Spinal cord (tissue), 10 donors: ENCODE measurements around the gene SENP3. TPM values are rescaled to one million over a fixed set of nuclear protein-coding genes. Genes with fewer than 3 reads are reported as not detected.

ENCODE experiments used
- DNase-seq, 6 donors: peaks; one replicate each; pipeline versions ENCODE4 v3.0.0 to v3.0.0-alpha.2; 2013 to 2015; ENCODE audit warnings: low spot score in 6 of 6, low read depth in 4 of 6
- H3K27ac ChIP-seq: one replicate; pipeline ENCODE4 v1.5.1; 2013; ENCODE audit warnings: low read depth, low read length, control low read depth
- H3K27me3 ChIP-seq: one replicate; pipeline ENCODE4 v1.6.1; 2013; ENCODE audit warnings: low read length; ENCODE audit not compliant: control insufficient read depth, insufficient read depth
- H3K36me3 ChIP-seq: one replicate; pipeline ENCODE4 v1.6.1; 2013; ENCODE audit warnings: low read length; ENCODE audit not compliant: control insufficient read depth, insufficient read depth
- H3K4me1 ChIP-seq: one replicate; pipeline ENCODE4 v1.6.1; 2013; ENCODE audit warnings: low read length; ENCODE audit not compliant: control insufficient read depth, insufficient read depth
- H3K4me3 ChIP-seq: one replicate; pipeline ENCODE4 v1.5.1; 2013; ENCODE audit warnings: low read depth, low read length, control low read depth
- H3K9me3 ChIP-seq: one replicate; pipeline ENCODE4 v1.6.1; 2013; ENCODE audit warnings: low read length; ENCODE audit not compliant: control insufficient read depth, insufficient read depth
- WGBS: methylation state at CpG from one replicate; pipeline ENCODE4 v1.1.5; 2013; ENCODE audit warnings: missing lambda C conversion rate; ENCODE audit not compliant: insufficient coverage; 5-methylcytosine and 5-hydroxymethylcytosine counted together
- polyA plus RNA-seq, 2 donors: library from polyadenylated mRNA; unstranded; fragments of 120-200 nt; gene quantifications; one replicate each; pipeline ENCODE4 v1.2.1, GENCODE V29; 2013; ENCODE audit not compliant: insufficient read length in 2 of 2
- total RNA-seq, 2 donors: library from RNA; depleted of rRNA in 1 of 2; stranded (reverse); fragments of 120-200 nt in 1 of 2; fragments of >200 nt in 1 of 2; gene quantifications; one replicate each; pipeline versions ENCODE4 v1.2.3 to v1.2.4, GENCODE V29; 2013 to 2014
- donor health status: healthy.

The SENP3 gene
- total and polyA plus RNA-seq, 4 donors = 50.1 to 71.5 (median 64.2) TPM

- H3K9me3 ChIP-seq = no peaks in the 10 kb centered on the region
- WGBS = 12% methylated on average over 69 of the region's 69 CpGs
- DNase-seq = peak; percentile 95 to 100 (median 98)
- peak within 1 kb of the TSS; percentile 94 for H3K4me3 ChIP-seq
- H3K27ac ChIP-seq = peak within 1 kb of the TSS; percentile 99
- peaks cover 71% of the 10 kb centered on the region for H3K4me1 ChIP-seq
- H3K36me3 ChIP-seq = peaks cover 80% of the 10 kb centered on the region
- H3K27me3 ChIP-seq = no peaks in the 10 kb centered on the region
Measured at GRCh38 chr17:7583253-7584109, 21.8 kb downstream of the SENP3 start, which contains the start of gene MPDU1. MPDU1 (plus strand) TSS chr17:7583852; CDS start chr17:7583863, 11 bp downstream.

GRCh38 chr17:7586673-7587419 lies 25.1 kb downstream of the SENP3 start:
- Histone ChIP-seq H3K4me1 (peaks cover 57% of the 10 kb centered on the region), H3K9me3 (no peaks in the 10 kb centered on the region), H3K27me3 (no peaks in the 10 kb centered on the region), H3K4me3 (no peak overlapping the region), H3K36me3 (peaks cover 81% of the 10 kb centered on the region), H3K27ac (no peak overlapping the region)
- DNase-seq = no peak
- WGBS = 84% methylated on average over 5 of the region's 9 CpGs

GRCh38 chr17:7587420-7588151 lies 25.9 kb downstream of the SENP3 start:
- 78% methylated on average over 9 of the region's 12 CpGs for WGBS
- no peak for DNase-seq
- Histone ChIP-seq H3K4me1 (peaks cover 50% of the 10 kb centered on the region), H3K27ac (no peak overlapping the region), H3K36me3 (peaks cover 81% of the 10 kb centered on the region), H3K9me3 (no peaks in the 10 kb centered on the region), H3K4me3 (no peak overlapping the region), H3K27me3 (no peaks in the 10 kb centered on the region)

- Histone ChIP-seq H3K27ac (peak overlapping the region; percentile 52), H3K36me3 (peaks cover 86% of the 10 kb centered on the region), H3K9me3 (no peaks in the 10 kb centered on the region), H3K4me1 (peaks cover 41% of the 10 kb centered on the region), H3K4me3 (peak overlapping the region; percentile 64), H3K27me3 (no peaks in the 10 kb centered on the region)
- no peak for DNase-seq
- 66% methylated on average over 26 of the region's 30 CpGs for WGBS
Measured at GRCh38 chr17:7588553-7589203, 27.0 kb downstream of the SENP3 start.

GRCh38 chr17:7589204-7589868 lies 27.6 kb downstream of the SENP3 start:
- H3K4me3 ChIP-seq = peak overlapping the region; percentile 64
- peak overlapping the region; percentile 52 for H3K27ac ChIP-seq
- DNase-seq = peak; percentile 70 to 96 (median 82)
- peaks cover 37% of the 10 kb centered on the region for H3K4me1 ChIP-seq
- WGBS = 13% methylated on average over 56 of the region's 56 CpGs
- no peaks in the 10 kb centered on the region for H3K9me3 ChIP-seq
- no peaks in the 10 kb centered on the region for H3K27me3 ChIP-seq
- peaks cover 92% of the 10 kb centered on the region for H3K36me3 ChIP-seq

- Histone ChIP-seq H3K9me3 (no peaks in the 10 kb centered on the region), H3K4me3 (peak within 1 kb of the TSS; percentile 64), H3K27me3 (no peaks in the 10 kb centered on the region), H3K4me1 (peaks cover 30% of the 10 kb centered on the region), H3K36me3 (peaks cover 99% of the 10 kb centered on the region), H3K27ac (peak within 1 kb of the TSS; percentile 52)
- DNase-seq = no peak
- WGBS = 50% methylated on average over 21 of the region's 24 CpGs
Measured at GRCh38 chr17:7589891-7590691, 28.4 kb downstream of the SENP3 start, which contains the start of gene SOX15. SOX15 (minus strand) TSS chr17:7590094; CDS start chr17:7589676, 418 bp downstream.

GRCh38 chr17:7590743-7591142 lies 29.0 kb downstream of the SENP3 start:
- Histone ChIP-seq H3K27me3 (no peaks in the 10 kb centered on the region), H3K9me3 (no peaks in the 10 kb centered on the region), H3K27ac (no peak overlapping the region), H3K4me3 (no peak overlapping the region), H3K36me3 (peaks cover 99% of the 10 kb centered on the region), H3K4me1 (peaks cover 24% of the 10 kb centered on the region)
- 67% methylated on average over 4 of the region's 4 CpGs for WGBS
- no peak for DNase-seq

GRCh38 chr17:7591596-7591995 lies 29.9 kb downstream of the SENP3 start:
- DNase-seq = no peak
- WGBS = 100% methylated on average over 1 of the region's 5 CpGs
- Histone ChIP-seq H3K36me3 (peaks cover 99% of the 10 kb centered on the region), H3K27ac (no peak overlapping the region), H3K27me3 (no peaks in the 10 kb centered on the region), H3K9me3 (no peaks in the 10 kb centered on the region), H3K4me3 (no peak overlapping the region), H3K4me1 (peaks cover 24% of the 10 kb centered on the region)
